ENCODE data around the gene HIP1R.

- TF ChIP-seq ZNF8 (CRISPR knock-in tag; IDR thresholded peaks at IDR 0.05) (no peak), ARNTL (CRISPR knock-in tag; IDR thresholded peaks at IDR 0.05; ENCODE audit: borderline replicate concordance, low read depth) (no peak), ISL1 (CRISPR knock-in tag; IDR thresholded peaks at IDR 0.05) (no peak), RARB (CRISPR knock-in tag; IDR thresholded peaks at IDR 0.05) (no peak), ZFP30 (CRISPR knock-in tag; IDR thresholded peaks at IDR 0.05) (no peak), ZFP3 (CRISPR knock-in tag; IDR thresholded peaks at IDR 0.05) (no peak), CREB5 (CRISPR knock-in tag; IDR thresholded peaks at IDR 0.05; ENCODE audit: low read depth) (no peak), SNAI2 (CRISPR knock-in tag; IDR thresholded peaks at IDR 0.05) (no peak), OSR1 (CRISPR knock-in tag; IDR thresholded peaks at IDR 0.05) (no peak), ZC3H10 (CRISPR knock-in tag; IDR thresholded peaks at IDR 0.05) (no peak), ZNF70 (CRISPR knock-in tag; IDR thresholded peaks at IDR 0.05) (no peak)
- TF ChIP-seq, protein P1, sequence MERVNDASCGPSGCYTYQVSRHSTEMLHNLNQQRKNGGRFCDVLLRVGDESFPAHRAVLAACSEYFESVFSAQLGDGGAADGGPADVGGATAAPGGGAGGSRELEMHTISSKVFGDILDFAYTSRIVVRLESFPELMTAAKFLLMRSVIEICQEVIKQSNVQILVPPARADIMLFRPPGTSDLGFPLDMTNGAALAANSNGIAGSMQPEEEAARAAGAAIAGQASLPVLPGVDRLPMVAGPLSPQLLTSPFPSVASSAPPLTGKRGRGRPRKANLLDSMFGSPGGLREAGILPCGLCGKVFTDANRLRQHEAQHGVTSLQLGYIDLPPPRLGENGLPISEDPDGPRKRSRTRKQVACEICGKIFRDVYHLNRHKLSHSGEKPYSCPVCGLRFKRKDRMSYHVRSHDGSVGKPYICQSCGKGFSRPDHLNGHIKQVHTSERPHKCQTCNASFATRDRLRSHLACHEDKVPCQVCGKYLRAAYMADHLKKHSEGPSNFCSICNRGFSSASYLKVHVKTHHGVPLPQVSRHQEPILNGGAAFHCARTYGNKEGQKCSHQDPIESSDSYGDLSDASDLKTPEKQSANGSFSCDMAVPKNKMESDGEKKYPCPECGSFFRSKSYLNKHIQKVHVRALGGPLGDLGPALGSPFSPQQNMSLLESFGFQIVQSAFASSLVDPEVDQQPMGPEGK (CRISPR knock-in tag; IDR thresholded peaks at IDR 0.05; ENCODE audit: borderline replicate concordance) = no peak
- TF ChIP-seq, protein P2, sequence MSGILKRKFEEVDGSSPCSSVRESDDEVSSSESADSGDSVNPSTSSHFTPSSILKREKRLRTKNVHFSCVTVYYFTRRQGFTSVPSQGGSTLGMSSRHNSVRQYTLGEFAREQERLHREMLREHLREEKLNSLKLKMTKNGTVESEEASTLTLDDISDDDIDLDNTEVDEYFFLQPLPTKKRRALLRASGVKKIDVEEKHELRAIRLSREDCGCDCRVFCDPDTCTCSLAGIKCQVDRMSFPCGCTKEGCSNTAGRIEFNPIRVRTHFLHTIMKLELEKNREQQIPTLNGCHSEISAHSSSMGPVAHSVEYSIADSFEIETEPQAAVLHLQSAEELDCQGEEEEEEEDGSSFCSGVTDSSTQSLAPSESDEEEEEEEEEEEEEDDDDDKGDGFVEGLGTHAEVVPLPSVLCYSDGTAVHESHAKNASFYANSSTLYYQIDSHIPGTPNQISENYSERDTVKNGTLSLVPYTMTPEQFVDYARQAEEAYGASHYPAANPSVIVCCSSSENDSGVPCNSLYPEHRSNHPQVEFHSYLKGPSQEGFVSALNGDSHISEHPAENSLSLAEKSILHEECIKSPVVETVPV (CRISPR knock-in tag; IDR thresholded peaks at IDR 0.05) = no peak
Observed at GRCh38 chr12:122844366-122844971, 9.2 kb downstream of the HIP1R start.
